HG03432 (cell line): ENCODE data around the gene CALB2.
A peak's percentile ranks its signal among the peaks of the same experiment; 100 is the strongest.

Experiments
- ATAC-seq: cut with Tn5 transposase; IDR thresholded peaks from one replicate; pipeline ENCODE4 v1.9.1; 2021; ENCODE audit warnings: mild to moderate bottlenecking, moderate library complexity; ENCODE audit not compliant: unreplicated experiment

CALB2 gene

GRCh38 chr16:71424626-71425025 is 66.1 kb downstream of the CALB2 start:
- ATAC-seq = no peak

GRCh38 chr16:71425746-71426068 is 67.2 kb downstream of the CALB2 start:
- no peak for ATAC-seq

DNA sequence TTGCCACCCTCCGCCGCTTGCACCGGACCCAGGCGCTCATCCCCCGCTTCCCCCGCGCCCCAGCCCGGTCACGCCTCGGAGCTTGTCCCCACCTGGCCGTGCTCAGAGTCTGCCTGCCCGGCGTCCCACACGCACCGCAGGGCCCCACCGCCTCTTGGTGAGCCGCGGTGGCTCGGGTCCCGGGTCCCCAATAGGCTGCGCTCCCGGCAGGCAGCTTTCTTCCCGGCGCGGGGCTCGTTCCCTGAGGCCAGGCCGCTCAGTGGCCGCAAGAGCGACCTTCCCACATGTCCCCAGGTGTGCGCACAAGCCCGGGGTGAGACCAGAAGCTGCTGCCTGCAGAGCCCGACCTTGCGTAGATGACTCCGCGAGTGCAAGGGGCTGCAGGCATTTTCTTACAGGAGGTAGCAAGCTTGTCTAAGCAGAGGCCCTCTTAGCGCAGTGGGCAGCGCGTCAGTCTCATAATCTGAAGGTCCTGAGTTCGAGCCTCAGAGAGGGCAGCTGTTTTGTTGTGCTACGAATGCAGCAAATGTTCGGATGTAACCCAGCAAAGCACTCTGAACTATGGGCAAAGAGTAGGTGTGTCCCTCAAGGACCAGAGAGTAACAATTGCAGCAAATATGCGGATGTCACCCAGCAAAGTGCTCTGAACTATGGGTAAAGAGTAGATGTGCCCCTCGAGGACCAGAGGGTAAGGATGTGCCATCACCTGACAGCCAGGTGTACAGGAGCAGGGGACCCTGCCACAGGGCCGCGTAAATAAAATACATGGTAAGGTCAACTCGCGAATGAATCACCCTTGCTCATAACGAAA is 67.8 kb downstream of the CALB2 start:
- peak; percentile 82 for ATAC-seq

DNA sequence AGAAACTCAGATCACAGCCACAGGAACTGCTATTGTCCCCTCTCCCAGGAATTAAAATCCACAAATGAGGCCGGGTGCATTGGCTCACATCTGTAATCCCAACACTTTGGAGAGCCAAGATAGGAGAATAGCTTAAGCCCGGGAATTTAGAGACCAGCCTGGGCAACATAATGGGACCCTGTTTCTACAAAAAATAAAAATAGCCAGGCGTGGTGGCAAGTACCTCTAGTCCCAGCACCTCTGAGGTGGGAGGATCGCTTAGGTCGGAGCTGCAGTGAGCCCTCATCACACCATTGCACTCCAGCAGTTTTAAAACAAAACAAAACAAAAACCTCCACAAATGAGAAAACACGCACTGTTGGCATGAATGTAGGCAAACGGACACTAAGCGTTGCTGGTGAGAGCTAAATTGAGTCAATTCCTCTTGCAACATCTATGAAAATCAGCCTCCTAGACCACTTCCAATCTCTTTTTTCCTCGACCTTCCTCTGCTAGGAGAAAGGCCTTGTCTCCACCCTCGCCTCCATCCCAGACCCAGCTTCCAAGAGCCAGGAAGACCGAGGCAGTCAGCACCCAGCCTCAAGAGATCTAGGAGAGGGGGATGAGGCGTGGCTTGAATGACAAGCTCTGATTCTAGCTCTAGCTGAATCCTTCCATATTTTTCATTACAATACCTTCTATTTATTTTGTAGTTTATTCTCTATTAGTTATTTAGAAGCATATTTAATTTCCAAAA is 68.5 kb downstream of the CALB2 start:
- no peak for ATAC-seq

DNA sequence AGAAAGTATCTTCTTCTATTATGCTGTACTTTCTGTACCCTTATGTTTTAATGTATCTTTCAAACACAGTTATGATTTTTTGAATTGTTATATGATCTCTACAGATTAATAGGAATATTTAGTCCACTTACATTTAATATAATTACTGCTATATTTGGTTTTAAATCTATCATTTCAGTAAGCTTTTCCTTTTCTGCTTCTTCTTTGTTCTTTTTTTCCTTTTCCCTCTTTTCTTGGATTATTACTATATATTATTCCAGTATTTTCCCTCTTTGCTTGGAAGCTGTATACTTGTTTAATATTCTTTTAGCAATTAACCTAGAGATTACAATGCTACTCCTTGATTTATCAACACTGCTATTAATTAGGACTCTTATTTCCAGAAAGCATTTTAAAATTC is 69.9 kb downstream of the CALB2 start:
- ATAC-seq = no peak

DNA sequence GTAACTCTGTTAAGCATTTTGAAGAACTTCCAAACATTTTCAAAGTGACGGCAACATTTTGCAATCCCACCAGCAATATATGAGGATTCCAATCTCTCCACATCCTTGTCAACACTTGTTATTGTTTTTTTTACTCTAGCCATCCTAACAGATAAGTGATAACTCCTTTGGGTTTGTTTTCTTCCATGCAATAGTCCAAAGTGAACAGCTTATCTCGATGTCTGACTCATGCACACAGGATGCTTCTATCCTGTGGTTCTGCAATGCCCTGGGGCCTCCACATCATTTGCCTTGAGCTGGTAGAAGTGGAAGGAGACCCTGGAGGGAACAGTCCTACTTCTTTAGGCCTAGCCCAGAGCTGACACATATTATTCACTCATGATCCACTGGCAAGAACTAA is 70.4 kb downstream of the CALB2 start:
- no peak for ATAC-seq

GRCh38 chr16:71429581-71429980 is 71.1 kb downstream of the CALB2 start:
- ATAC-seq = no peak

DNA sequence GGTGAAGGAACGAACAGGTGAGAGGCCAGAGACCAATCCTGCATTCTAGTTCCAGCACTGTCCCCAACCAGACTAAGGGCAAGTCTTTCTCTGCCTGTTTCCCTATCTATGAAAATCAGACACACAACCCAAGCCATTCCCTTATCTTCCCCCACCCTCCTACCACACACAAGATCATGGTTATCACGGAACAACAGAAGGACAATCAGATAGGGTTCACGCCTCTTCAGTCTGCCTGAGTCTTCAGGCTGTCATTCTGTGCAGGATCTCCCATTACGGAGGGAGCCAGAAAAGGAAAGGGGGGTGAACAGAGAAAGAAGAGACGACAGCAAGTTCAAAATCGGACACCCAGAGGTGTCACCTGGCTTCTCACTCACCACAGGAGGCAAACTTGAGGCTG is 72.2 kb downstream of the CALB2 start:
- ATAC-seq = no peak

DNA sequence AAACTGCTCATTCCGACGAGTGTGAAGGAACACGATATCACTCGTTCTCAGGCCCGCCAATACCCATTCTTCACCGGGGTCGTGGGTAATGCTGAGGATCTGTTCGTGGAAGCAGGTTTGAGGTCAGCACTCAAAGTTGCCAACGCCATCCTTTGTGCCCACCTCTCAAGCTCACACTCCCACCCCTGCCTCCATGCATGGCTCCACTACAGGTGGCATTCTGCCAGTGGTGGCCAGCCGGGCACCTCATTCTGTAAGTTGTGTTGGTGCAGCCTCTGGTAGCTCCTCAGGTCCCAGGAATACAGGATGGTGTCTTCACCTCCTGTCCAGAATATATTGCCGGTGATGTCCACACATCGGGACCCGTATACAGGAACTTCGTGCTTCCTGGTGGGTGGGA is 72.7 kb downstream of the CALB2 start:
- ATAC-seq = no peak

- no peak for ATAC-seq
Measured at GRCh38 chr16:71431991-71432390, 73.5 kb downstream of the CALB2 start.

DNA sequence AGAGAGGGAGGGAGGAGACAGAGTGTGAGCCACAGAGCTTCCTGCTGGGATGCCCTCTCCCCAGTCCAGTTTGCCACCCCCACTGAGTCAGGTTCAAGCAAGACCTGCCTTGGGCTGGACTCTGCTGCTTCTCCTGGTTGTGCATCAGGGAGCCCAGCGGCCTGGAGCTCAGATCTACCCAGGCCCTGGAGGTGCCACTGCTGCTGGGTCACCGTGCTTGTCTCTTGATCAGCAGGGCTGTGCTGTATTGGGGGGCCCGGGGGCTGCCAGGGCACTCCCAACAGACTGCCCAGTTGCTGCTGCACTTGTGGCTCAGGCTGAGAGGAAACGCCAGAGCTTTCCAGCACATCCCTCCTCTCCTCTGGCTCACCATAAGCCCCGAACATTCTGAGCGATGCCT is 74.4 kb downstream of the CALB2 start:
- ATAC-seq = no peak

GRCh38 chr16:71436473-71436872 is 78.0 kb downstream of the CALB2 start:
- no peak for ATAC-seq

- ATAC-seq = no peak
Measured at GRCh38 chr16:71439523-71439922, 81.0 kb downstream of the CALB2 start.
